Spleen (tissue), 11 donors: ENCODE results near the gene GABRG3. TPM values are rescaled to one million over a fixed set of nuclear protein-coding genes. Genes with fewer than 3 reads are reported as not detected.
"Not testable (repeated sequence)": the region's sequence is repeated elsewhere in the genome, so short reads cannot be mapped to it uniquely, and the experiment has no call there.

Experiments
- DNase-seq: peaks from one replicate; pipeline ENCODE4 v3.0.0-alpha.2; 2020
- H3K27ac ChIP-seq, 8 donors: fragments of 200-600 bp; sonication (generic) in 7 of 8; 1 replicate in 4 of 8; 2 replicates in 4 of 8; pipeline versions ENCODE4 v1.5.0 to v1.8.0; 2016 to 2021; ENCODE audit warnings: inconsistent platforms in 4 of 8, mild to moderate bottlenecking in 4 of 8, moderate library complexity in 1 of 8
- H3K27me3 ChIP-seq, 7 donors: fragments of 200-600 bp; sonication (generic) in 6 of 7; replicated peaks in 1 of 7; 1 replicate in 4 of 7; 2 replicates in 3 of 7; pipeline versions ENCODE4 v1.5.0 to v1.8.0; 2016 to 2021; ENCODE audit warnings: inconsistent platforms in 3 of 7, mild to moderate bottlenecking in 1 of 7
- H3K36me3 ChIP-seq, 6 donors: fragments of 200-600 bp; sonication (generic) in 5 of 6; 1 replicate in 4 of 6; 2 replicates in 2 of 6; pipeline versions ENCODE4 v1.5.0 to v1.8.0; 2016 to 2021; ENCODE audit warnings: inconsistent platforms in 2 of 6
- H3K4me1 ChIP-seq, 6 donors: fragments of 200-600 bp; sonication (generic) in 5 of 6; 1 replicate in 3 of 6; 2 replicates in 3 of 6; pipeline versions ENCODE4 v1.5.0 to v1.8.0; 2016 to 2021; ENCODE audit warnings: inconsistent platforms in 3 of 6
- H3K4me3 ChIP-seq, 8 donors: fragments of 200-600 bp; sonication (generic) in 7 of 8; 1 replicate in 4 of 8; 2 replicates in 4 of 8; pipeline versions ENCODE4 v1.5.0 to v1.8.0; 2016 to 2021; ENCODE audit warnings: inconsistent platforms in 4 of 8, mild to moderate bottlenecking in 4 of 8, moderate library complexity in 2 of 8
- H3K9me3 ChIP-seq, 8 donors: fragments of 200-600 bp; sonication (generic) in 7 of 8; 1 replicate in 4 of 8; 2 replicates in 4 of 8; pipeline versions ENCODE4 v1.5.0 to v1.8.0; 2016 to 2021; ENCODE audit warnings: inconsistent platforms in 4 of 8
- POLR2A ChIP-seq, 3 donors: fragments of 450-650 bp; IDR thresholded peaks; one replicate each; pipeline ENCODE4 v1.5.1; 2017; ENCODE audit warnings: antibody characterized with exemption in 3 of 3, mild to moderate bottlenecking in 1 of 3
- POLR2AphosphoS5 ChIP-seq, 3 donors: sonication (generic); formaldehyde crosslinking; IDR thresholded peaks; one replicate each; pipeline ENCODE4 v1.5.1; 2017; ENCODE audit warnings: antibody characterized with exemption in 3 of 3
- WGBS, 5 donors: extraction: QIAGEN DNeasy Blood & Tissue Kit in 3 of 5; methylation state at CpG; one replicate each; pipeline versions ENCODE4 v1.1.5 to v1.1.7; 2013 to 2018; 5-methylcytosine and 5-hydroxymethylcytosine counted together
- intact Hi-C: fragments of 100-400 bp; cut with DNase I; formaldehyde crosslinking; loops from one replicate; pipeline ENCODE4 v1.15.0; 2023; ENCODE audit warnings: low total_unique reads
- polyA plus RNA-seq, 3 donors: library from polyadenylated mRNA; stranded (reverse); fragments of 200-250 nt; gene quantifications; one replicate each; pipeline ENCODE4 v1.2.1, GENCODE V29; 2013
- total RNA-seq, 7 donors: library from RNA; depleted of rRNA in 3 of 7; stranded (reverse); fragments of >200 nt in 3 of 7; fragmentation: NEBNext Ultra II Directional in 4 of 7; extraction: Animal tissue kit (Norgen Biotek cat#: 25700) in 4 of 7; gene quantifications; one replicate each; pipeline versions ENCODE4 v1.1.0 to v1.2.1, GENCODE V29; 2016 to 2021
- TF ChIP-seq, protein P1 (sequence below), 11 experiments: fragments of 200-600 bp in 7 of 11; fragments of 450-650 bp in 4 of 11; sonication (generic) in 4 of 11; IDR thresholded peaks in 8 of 11; conservative IDR thresholded peaks in 3 of 11; 1 replicate in 7 of 11; 2 replicates in 4 of 11; pipeline versions ENCODE4 v1.4.0 to v1.8.0; 2016 to 2021; ENCODE audit warnings: antibody characterized with exemption in 11 of 11, inconsistent platforms in 4 of 11, mild to moderate bottlenecking in 1 of 11
- donor health status: healthy with polysubstance abuse.
- donor health status: DM: no; HTN: no; CAD: no; lungs with moderate emphysema.
- donor health status: DM: no; HTN: no; CAD: no.
- donor health status: Bipolar disorder and iron deficiency.
- donor health status: healthy.
- donor health status: DM: no; HTN: no; CAD: no.
- donor health status: DM: yes; HTN: yes; CAD: no.

GABRG3 gene
- total and polyA plus RNA-seq, 10 donors: 0.14 to 19.6 (median 1.6) TPM

DNA sequence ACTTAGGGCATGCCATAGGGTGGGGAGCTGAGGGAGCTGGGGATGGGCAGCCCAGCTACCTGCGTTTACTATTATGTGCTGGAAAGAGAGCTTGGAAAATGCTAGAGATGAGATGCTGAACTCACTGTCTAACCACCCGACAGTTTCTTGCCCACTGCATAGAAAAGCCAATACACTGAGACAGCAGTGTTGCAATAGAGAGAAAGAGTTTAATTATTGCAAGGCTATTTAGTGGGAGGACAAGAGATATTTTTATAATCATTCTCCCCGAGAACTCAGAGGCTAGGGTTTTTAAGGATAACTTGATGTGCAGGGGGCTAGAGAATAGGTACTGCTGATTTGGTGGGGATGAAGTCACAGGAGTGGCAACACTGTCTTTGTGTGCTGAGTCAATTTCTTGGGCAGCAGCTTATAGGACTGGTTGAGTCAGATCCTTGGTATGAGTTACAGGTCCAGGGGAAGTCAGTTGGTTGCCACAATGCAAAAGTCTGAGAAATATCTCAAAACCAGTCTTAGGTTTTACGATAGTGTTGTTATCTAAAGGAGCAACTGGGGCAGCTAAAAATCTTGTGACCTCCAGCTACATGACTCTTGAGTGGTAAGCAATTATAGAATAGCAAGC is 205.9 kb downstream of the GABRG3 start:
- no peak for DNase-seq
- no peak for TF ChIP-seq POLR2A (IDR thresholded peaks at IDR 0.05)
- TF ChIP-seq, protein P1, sequence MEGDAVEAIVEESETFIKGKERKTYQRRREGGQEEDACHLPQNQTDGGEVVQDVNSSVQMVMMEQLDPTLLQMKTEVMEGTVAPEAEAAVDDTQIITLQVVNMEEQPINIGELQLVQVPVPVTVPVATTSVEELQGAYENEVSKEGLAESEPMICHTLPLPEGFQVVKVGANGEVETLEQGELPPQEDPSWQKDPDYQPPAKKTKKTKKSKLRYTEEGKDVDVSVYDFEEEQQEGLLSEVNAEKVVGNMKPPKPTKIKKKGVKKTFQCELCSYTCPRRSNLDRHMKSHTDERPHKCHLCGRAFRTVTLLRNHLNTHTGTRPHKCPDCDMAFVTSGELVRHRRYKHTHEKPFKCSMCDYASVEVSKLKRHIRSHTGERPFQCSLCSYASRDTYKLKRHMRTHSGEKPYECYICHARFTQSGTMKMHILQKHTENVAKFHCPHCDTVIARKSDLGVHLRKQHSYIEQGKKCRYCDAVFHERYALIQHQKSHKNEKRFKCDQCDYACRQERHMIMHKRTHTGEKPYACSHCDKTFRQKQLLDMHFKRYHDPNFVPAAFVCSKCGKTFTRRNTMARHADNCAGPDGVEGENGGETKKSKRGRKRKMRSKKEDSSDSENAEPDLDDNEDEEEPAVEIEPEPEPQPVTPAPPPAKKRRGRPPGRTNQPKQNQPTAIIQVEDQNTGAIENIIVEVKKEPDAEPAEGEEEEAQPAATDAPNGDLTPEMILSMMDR (IDR thresholded peaks at IDR 0.05 in 8 of 11, conservative IDR thresholded peaks at IDR 0.05 in 3 of 11): no peak
- TF ChIP-seq POLR2AphosphoS5 (IDR thresholded peaks at IDR 0.05): no peak
- Histone ChIP-seq H3K27ac (no peak overlapping the region), H3K4me1 (no peaks in the 10 kb centered on the region), H3K4me3 (no peak overlapping the region), H3K36me3 (no peaks in the 10 kb centered on the region), H3K9me3 (peaks cover 4 to 74% (median 39%) of the 10 kb centered on the region in 8 donors), H3K27me3 (no peaks in the 10 kb centered on the region)
- intact Hi-C loops: loop anchor here (10.0 kb wide), 1 partner anchor 62 kb away; no protein-coding TSS in a partner anchor
- WGBS, 5 donors: 79 to 93% (median 92%) methylated on average over 4 of the region's 4 CpGs

- 67 to 84% (median 72%) methylated on average over 7 of the region's 7 CpGs for WGBS, 5 donors
- intact Hi-C loops: loop anchor here (10.0 kb wide), 1 partner anchor 65 kb away; no protein-coding TSS in a partner anchor
- TF ChIP-seq, protein P1 (IDR thresholded peaks at IDR 0.05 in 8 of 11, conservative IDR thresholded peaks at IDR 0.05 in 3 of 11): no peak
- TF ChIP-seq POLR2AphosphoS5 (IDR thresholded peaks at IDR 0.05): no peak
- TF ChIP-seq POLR2A (IDR thresholded peaks at IDR 0.05): no peak
These were observed 208.8 kb downstream of the GABRG3 start for GRCh38 chr15:27179789-27180188.

GRCh38 chr15:27182561-27183110 is 211.7 kb downstream of the GABRG3 start:
- H3K27ac ChIP-seq: no peak overlapping the region
- WGBS, 5 donors: 78 to 86% (median 80%) methylated on average over 12 to 13 of the region's 13 CpGs
- no peak for DNase-seq
- H3K9me3 ChIP-seq: peaks cover 0 to 55% (median 17%) of the 10 kb centered on the region in 8 donors
- H3K36me3 ChIP-seq: no peaks in the 10 kb centered on the region
- no peak overlapping the region for H3K4me3 ChIP-seq
- TF ChIP-seq POLR2AphosphoS5 (IDR thresholded peaks at IDR 0.05): no peak
- TF ChIP-seq, protein P1 (IDR thresholded peaks at IDR 0.05 in 8 of 11, conservative IDR thresholded peaks at IDR 0.05 in 3 of 11): no peak
- no peak for TF ChIP-seq POLR2A (IDR thresholded peaks at IDR 0.05)
- intact Hi-C loops: no loop called here
- no peaks in the 10 kb centered on the region for H3K4me1 ChIP-seq
- H3K27me3 ChIP-seq: no peaks in the 10 kb centered on the region

More at GRCh38 chr15:27179789-27180188, 208.8 kb downstream of the GABRG3 start:
- H3K4me1 ChIP-seq: no peaks in the 10 kb centered on the region
- no peak for DNase-seq
- H3K27me3 ChIP-seq: no peaks in the 10 kb centered on the region
- no peak overlapping the region for H3K27ac ChIP-seq
- H3K36me3 ChIP-seq: no peaks in the 10 kb centered on the region
- peaks cover 4 to 73% (median 39%) of the 10 kb centered on the region in 8 donors for H3K9me3 ChIP-seq
- H3K4me3 ChIP-seq: no peak overlapping the region

DNA sequence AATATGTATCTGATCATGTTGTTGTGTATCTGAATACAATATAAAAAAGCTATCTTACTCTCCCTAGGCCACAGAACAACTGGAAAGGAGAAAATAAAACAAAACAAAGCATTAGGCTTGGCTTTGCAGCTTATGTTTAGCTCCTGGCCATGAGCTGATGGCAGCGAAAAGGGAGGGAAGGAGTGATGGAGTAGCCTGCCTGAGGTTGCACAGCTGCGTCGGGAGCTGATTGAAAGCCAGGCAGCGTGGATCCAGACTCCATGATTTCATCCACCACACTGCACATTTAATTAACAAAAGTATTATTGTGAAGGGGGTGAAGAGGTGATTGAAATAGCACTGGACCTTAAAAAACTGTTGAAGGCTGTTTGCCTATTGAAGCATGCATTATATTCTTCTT is 212.2 kb downstream of the GABRG3 start:
- Histone ChIP-seq H3K4me3 (no peak overlapping the region), H3K4me1 (no peaks in the 10 kb centered on the region), H3K36me3 (no peaks in the 10 kb centered on the region), H3K9me3 (peaks cover 0 to 50% (median 11%) of the 10 kb centered on the region in 8 donors), H3K27me3 (no peaks in the 10 kb centered on the region), H3K27ac (no peak overlapping the region)
- 70 to 90% (median 82%) methylated on average over 4 of the region's 4 CpGs for WGBS, 5 donors
- intact Hi-C loops: no loop called here
- no peak for DNase-seq
- TF ChIP-seq, protein P1 (IDR thresholded peaks at IDR 0.05 in 8 of 11, conservative IDR thresholded peaks at IDR 0.05 in 3 of 11): no peak
- TF ChIP-seq POLR2A (IDR thresholded peaks at IDR 0.05) (no peak), POLR2AphosphoS5 (IDR thresholded peaks at IDR 0.05) (no peak)

GRCh38 chr15:27191515-27191914 is 220.5 kb downstream of the GABRG3 start:
- DNase-seq, H3K4me3 ChIP-seq, H3K4me1 ChIP-seq, H3K27ac ChIP-seq, H3K36me3 ChIP-seq, intact Hi-C loops, H3K27me3 ChIP-seq: not testable (repeated sequence)
- peaks cover 0 to 30% (median 7%) of the 10 kb centered on the region in 8 donors for H3K9me3 ChIP-seq
- 72 to 90% (median 75%) methylated on average over 4 of the region's 4 CpGs for WGBS, 5 donors
